ENCODE data around the gene XXYLT1.
"Not testable (repeated sequence)": the region's sequence is repeated elsewhere in the genome, so short reads cannot be mapped to it uniquely, and the experiment has no call there.

GRCh38 chr3:195186710-195187047, 84.3 kb downstream of the XXYLT1 start:
- TF ChIP-seq POLR2AphosphoS5 (IDR thresholded peaks at IDR 0.05; ENCODE audit: low read depth, low read length); TAF1 (IDR thresholded peaks at IDR 0.05; ENCODE audit: borderline replicate concordance, low read depth, low read length); POLR2A (IDR thresholded peaks at IDR 0.05; ENCODE audit: low read depth, low read length): not testable (repeated sequence)
